AG10803 (cell line): ENCODE measurements around the gene NSMF.
"Not testable (repeated sequence)": the region's sequence is repeated elsewhere in the genome, so short reads cannot be mapped to it uniquely, and the experiment has no call there.

Source experiments
- DNase-seq: peaks from one replicate; pipeline ENCODE4 v3.0.0; 2010; ENCODE audit warnings: low read depth
- H3K4me3 ChIP-seq: 2 replicates; pipeline ENCODE4 v1.5.1; 2011; ENCODE audit warnings: mild to moderate bottlenecking, low read length, control low read depth
- TF ChIP-seq, protein P1 (sequence below): conservative IDR thresholded peaks from 2 replicates; pipeline ENCODE4 v1.5.1; 2011; ENCODE audit warnings: mild to moderate bottlenecking, low read length, control low read depth, inconsistent platforms

Gene NSMF

DNA sequence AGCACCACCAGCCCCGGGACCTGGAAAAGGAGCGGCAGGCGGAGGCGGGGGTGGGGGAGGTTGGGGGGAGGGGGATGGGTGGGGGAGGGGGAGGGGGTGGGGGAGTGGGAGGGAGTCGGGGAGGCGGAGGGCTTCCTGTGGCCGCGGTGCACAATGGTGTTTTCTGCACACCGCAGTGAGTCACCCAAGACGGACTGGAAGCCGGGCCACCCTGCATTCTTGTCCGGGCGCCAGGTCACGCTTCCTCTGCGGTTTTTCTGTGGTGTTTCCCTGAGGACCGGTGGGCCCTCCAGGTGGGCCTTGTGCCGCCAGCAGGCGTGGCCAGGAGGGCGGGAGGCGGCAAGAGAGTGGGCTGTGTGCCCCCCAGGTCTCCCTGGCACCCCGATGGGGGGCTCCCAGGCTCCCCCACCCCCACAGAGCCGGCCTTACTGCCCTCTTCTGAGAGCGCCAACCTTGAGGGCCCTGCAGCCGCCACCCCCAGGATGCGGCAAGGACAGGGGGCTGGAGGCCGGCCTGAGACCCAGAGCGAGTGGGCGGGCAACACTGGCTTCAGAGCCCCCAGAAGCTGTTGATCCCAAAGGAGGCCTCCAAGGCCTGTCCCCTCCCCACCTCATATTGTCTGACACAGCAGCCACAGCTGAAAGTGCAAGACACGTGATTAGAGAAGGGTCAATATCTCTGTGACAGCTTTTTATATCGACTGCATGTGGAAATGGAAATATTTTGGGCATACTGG lies 47.3 kb downstream of the NSMF start:
- peak; percentile 76 for DNase-seq
- H3K4me3 ChIP-seq, result no peak overlapping the region
- TF ChIP-seq, protein P1, sequence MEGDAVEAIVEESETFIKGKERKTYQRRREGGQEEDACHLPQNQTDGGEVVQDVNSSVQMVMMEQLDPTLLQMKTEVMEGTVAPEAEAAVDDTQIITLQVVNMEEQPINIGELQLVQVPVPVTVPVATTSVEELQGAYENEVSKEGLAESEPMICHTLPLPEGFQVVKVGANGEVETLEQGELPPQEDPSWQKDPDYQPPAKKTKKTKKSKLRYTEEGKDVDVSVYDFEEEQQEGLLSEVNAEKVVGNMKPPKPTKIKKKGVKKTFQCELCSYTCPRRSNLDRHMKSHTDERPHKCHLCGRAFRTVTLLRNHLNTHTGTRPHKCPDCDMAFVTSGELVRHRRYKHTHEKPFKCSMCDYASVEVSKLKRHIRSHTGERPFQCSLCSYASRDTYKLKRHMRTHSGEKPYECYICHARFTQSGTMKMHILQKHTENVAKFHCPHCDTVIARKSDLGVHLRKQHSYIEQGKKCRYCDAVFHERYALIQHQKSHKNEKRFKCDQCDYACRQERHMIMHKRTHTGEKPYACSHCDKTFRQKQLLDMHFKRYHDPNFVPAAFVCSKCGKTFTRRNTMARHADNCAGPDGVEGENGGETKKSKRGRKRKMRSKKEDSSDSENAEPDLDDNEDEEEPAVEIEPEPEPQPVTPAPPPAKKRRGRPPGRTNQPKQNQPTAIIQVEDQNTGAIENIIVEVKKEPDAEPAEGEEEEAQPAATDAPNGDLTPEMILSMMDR, result no peak

DNA sequence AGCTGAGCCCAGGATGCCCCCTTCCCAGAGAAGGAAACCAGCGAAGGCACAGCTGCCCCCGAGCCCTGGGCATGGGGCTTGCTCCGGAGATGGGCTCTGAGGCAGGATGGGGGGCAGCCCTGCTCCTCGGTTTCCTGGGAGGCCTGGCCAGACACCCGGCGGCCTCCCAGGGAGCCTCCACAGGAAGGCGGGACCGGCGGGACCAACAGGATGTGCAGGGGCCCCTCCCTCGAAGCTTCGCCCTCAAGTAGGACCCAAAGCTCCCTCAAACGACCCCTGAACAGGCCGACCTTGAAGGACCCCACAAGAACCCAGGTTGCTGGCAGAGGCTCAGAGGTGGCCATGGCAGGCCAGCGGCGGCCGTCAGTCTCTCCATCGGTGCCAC lies 47.9 kb downstream of the NSMF start:
- TF ChIP-seq, protein P1, result no peak
- H3K4me3 ChIP-seq, result no peak overlapping the region
- DNase-seq, result no peak

DNA sequence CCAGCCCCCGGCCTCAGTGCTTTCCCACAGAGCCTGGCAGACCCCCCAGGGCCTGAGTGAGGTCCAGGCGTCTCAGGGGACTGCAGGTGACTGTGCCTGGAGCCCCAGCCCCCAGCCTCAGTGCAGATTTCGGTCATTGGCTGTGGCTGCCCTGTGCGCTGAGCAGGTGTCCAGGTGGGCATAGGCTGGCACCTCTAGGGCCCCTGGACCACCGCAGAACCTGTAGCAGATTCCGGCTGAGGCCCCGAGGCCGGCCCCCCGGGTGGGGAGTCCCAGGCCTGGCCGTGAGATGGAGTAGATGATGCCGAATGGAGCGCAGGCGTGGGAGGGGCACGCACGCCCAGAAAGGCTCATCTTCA lies 48.3 kb downstream of the NSMF start:
- no peak overlapping the region for H3K4me3 ChIP-seq
- DNase-seq, result no peak
- TF ChIP-seq, protein P1, result no peak

DNA sequence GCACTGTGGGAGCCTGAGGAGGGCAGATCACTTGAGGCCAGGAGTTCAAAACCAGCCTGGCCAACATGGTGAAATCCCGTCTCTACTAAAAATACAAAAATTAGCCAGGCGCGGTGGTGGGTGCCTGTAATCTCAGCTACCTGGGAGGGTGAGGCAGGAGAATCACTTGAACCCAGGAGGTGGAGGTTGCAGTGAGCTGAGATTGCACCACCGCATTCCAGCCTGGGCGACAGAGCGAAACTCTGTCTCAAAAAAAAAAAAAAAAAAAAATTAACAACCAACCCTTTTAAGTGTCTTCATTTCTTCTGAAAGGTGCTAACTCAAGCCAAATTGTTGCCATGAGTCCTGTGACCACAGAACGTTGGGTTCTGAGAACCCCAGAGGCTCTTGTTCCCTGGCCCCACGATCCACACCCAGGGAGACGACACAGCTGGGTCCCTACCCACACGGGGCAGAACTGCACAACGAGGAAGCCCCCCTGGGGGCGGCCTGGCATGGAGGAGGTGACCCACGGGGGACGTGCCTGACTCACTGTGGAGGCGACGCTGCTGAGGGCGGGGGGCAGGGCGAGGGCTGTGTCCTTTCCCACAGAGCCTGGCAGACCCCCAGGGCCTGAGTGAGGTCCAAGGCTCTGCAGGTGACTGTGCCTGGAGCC lies 48.8 kb downstream of the NSMF start:
- not testable (repeated sequence) for DNase-seq, H3K4me3 ChIP-seq

DNA sequence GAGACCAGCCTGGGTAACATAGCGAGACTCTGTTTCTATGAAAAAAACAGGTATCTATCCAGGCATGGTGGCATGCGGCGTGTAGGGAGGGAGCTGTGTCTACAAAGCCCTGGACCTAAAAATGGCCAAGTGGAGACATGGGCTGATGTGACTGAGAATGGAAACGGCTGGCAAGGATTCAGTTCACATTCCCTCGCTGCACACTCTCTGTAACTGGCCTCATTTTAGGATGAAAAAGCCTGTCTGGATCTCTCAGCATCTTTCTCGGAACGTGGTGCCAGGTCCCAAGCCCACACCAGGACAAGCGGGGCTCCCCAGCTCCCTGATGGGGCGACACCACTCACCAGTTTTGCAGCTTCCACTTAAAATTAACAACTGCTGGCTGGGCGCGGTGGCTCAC lies 49.6 kb downstream of the NSMF start:
- no peak for DNase-seq
- TF ChIP-seq, protein P1, result no peak
- H3K4me3 ChIP-seq, result no peak overlapping the region

DNA sequence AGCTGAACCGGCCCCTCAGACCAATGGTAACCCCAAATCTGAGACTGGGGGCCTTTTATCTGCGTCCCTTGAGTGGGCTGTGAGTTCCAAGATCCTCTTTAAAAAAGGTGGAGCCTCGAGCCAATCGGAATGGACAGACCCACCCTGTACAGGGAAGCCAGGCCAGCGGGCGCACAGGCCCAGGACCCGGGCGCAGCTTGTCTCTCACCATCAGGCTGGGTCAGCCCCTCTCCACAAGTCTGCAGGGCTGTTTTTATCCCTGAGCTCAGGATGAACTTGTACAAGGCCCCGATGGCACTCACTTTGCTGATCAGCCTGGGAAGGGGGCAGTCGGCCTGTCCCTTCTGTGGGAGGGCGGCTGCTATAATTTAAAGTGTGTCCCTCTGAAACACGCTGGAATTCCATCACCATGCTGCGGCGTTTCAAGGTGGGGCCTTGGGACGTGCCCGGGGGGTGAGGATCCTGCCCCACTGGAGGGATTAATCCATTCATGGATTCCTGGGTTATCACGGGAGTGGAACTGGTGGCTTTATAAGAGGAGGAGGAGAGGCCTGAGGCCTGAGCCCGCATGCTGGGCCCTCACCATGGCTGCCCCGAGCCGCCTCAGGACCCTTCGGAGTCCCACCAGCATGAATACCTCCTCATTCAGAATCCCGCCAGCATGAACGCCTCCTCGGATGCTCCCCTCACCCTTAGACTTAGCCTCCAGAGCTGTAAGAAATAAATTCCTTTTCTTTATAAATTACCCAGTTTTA lies 50.3 kb downstream of the NSMF start:
- no peak for DNase-seq

DNA sequence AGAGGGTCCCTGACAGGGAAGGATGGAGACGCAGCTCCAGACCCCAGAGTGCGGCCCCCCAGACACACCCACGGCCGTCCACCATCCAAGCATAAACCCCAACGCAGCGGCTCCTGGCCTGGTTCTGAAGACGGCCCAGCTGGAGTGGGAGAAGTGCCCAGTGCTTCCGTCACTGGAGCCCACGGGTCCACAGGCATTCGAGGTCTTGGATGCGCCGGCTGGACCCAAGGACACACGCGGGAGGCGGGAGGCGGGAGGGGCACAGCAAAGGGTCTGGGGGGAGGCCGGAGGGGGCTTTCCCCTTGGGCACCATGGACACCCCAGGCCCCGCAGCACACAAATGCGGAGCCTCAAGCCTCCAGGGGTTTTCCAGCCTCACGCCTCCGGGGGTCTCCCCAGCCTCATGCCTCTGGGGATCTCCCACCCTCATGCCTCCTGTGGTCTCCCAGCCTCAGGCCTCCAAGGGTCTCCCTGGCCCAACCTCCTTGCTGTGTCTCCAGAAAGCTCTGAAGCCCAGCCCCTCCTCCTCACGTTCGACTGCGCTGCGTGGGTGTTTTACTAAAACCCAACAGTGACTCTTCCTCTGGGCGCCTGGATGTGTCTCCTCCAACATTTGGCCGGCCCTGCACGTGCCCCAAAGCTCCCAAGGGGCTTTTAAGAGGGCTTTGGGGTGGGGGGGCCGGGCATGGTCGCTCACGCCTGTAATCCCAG lies 51.4 kb downstream of the NSMF start:
- TF ChIP-seq, protein P1, result no peak
- peak; percentile 13 for DNase-seq
- H3K4me3 ChIP-seq, result no peak overlapping the region

More for the DNA sequence above, 50.3 kb downstream of the NSMF start:
- TF ChIP-seq, protein P1, result no peak
- no peak overlapping the region for H3K4me3 ChIP-seq
